GM19452 (cell line): Measurements from ENCODE around the gene RABGAP1.

ENCODE experiments used
- ATAC-seq: cut with Tn5 transposase; IDR thresholded peaks from one replicate; pipeline ENCODE4 v1.9.1; 2021; ENCODE audit not compliant: unreplicated experiment

The RABGAP1 gene

DNA sequence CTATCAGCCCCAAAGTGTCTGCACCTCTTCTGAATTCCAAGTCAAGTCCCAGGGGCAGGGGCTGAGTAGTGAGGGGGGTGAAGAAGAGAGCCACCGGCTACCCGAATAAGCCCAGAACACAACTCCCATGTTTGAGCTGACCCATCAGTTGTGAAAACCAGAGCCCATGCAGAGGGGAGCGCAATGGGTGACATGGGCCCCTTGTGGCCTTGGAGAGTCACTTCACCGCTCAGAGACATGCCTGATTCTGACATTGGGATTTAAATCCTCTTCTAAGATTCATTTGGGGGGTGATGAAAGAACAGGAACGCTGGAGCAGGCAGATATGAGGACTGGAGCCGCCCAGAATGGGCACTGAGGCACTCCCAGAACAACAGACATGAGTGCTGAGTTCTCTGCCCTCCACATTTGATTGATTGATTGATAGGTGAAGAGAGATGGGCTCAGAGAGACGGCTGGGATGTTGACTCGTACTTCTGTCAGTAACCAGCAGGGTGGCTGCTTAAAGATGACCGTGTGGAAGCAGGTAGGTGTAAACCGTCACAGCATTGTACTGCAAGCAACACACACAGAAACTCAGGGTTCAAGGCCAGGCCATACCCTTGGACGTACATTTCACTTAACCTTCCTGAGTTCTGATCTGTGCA, 166.9 kb downstream of the RABGAP1 start:
- no peak for ATAC-seq

DNA sequence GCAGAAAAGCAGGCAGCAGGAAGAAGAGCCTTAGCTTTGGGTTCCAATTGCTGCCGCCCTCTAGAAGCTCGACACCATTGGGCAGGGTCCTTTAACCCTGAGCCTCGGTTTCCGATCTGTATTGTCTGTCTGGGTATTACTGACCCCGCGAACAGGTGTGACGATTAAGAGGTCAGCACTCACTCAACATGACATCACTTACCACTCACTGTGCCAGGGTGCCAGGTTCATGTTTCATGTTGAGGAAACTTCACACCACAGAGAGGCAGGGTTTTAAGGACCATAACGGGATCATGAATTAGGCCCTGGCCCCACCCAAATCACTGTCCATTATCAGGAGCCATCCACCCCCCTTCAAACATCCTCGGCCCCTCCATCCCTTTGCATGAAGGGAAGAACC, 168.2 kb downstream of the RABGAP1 start:
- ATAC-seq, result no peak

- no peak for ATAC-seq
These were observed 168.9 kb downstream of the RABGAP1 start for GRCh38 chr9:123109540-123110279.

- no peak for ATAC-seq
These were observed 170.7 kb downstream of the RABGAP1 start for GRCh38 chr9:123111427-123112014.

DNA sequence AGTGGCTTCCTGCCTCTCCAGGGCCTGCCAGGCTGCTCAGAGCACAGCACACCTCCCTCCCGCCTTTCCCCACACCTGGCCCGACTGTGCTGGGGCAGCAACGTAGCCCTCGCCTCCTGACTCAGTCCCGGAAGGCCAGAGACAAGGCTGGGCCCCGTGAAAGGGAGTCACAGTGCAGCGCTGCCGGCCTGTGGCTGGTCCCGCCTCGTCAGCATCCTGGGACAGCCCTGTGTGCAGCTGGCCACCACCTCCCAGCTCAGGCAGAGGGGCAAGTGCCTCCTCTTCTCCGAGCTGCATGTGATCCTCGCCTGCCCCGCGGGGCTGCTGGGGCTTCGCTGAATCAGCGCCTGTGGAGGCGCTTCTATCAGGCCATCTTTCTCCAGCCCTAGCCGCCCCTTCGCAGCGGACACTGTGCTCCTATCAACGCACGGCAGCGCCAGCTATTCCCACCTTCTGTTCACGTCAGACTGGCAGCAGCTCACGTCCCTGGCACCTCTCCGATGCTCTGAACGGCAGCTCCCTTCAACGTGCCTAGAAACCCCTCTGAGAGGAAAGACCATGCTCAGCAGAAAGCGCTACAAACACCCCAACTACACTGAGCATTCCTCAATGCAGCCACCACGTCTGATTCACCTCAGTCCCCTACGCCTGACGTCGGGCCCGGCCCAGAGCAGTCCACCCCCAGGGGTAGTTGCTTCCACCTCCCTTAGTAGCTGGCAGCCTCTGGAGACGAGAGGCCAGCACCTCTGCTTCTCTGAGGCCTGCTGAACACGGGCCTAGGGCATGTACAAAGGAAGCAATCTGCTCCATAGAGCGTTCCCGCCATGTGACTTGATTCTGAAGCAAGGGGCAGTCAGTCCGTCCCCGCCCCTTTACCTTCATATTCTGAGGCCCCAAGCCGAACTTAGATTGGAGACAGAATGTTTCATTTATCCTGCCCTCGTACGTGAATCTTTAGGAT, 171.5 kb downstream of the RABGAP1 start:
- ATAC-seq, result no peak

GRCh38 chr9:123113185-123113584, 172.4 kb downstream of the RABGAP1 start:
- no peak for ATAC-seq

- no peak for ATAC-seq
These were observed 174.5 kb downstream of the RABGAP1 start for GRCh38 chr9:123115146-123115913.

DNA sequence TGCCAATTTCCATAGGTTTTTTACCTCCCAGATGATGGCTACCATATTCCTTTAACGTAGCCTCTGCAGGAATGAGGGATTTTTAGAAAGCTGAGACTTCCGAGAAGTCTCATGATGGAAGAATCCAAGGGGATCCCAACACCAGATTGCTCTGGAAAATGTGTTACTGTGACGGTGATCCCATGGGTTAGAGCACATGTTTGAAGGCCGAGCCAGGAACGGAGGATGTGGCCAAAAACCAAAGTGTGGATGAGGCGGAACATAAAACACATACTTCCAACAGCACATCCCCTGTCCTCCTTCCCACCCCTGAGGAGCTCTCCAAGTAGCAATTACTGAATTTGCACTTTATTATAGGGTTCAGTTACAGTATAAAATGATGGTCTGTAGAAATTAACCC, 175.2 kb downstream of the RABGAP1 start:
- ATAC-seq, result no peak

GRCh38 chr9:123119566-123119965, 178.7 kb downstream of the RABGAP1 start:
- ATAC-seq, result no peak

- ATAC-seq, result no peak
These were observed 179.3 kb downstream of the RABGAP1 start for GRCh38 chr9:123120131-123120530.

DNA sequence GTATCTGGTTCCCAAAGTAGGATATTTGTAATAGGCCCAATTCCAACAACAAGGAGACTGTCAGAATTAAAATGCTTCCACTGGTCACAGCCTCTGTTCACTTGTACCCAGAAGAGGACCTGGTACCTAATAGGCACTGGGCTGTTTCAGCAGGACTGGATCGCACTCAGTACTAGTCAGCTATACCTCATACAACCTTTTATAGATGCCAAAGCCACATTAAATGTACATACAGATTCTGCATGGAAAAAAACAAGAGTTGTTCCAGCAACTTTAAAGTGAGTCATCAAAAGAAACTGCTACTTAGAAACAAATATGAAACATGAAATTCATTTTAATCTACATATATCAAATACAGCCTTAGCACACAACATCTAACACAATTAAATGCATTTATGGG, 180.1 kb downstream of the RABGAP1 start:
- ATAC-seq, result no peak

DNA sequence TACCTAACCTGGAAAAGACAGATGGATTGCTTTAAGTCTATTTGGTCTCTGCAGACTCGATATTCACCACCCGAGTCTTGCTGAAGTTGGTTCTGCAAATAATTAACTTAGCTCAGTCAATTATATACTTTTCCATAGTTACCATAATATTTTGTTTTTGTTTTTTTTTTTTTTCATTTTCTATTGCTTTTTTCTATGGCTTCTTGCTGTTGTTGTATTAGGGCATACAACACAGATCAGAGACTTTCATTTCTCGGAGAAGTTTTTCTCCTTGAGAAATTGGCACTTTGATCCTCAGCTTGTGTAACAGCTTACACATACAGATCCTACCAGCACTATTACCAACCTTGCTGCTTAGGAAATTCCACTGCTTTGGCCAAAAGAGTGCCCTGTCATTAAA, 180.6 kb downstream of the RABGAP1 start:
- ATAC-seq, result no peak

GRCh38 chr9:123127512-123128075, 186.8 kb downstream of the RABGAP1 start:
- no peak for ATAC-seq

- no peak for ATAC-seq
These were observed 187.8 kb downstream of the RABGAP1 start for GRCh38 chr9:123128591-123128990.

- ATAC-seq, result no peak
These were observed 188.6 kb downstream of the RABGAP1 start for GRCh38 chr9:123129423-123129822.

- no peak for ATAC-seq
These were observed 190.4 kb downstream of the RABGAP1 start for GRCh38 chr9:123131258-123131657.

DNA sequence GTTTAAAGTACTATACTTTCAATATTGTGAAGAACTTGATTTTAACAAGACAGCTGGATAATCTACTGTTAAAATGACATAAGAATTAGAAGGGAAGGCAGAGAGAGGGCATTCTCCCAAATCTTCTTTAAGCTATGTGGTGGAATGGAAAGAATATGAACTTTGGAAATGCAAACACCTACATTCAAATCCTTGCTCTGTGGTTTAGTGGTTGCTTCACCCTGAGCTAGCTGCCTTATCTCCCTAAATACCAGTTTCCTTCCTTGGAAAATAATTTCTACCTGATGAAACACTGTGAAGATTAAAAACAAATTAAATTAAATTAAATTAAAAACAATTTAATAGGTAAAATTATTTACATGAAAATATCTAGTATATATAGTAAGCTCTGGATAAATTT, 191.2 kb downstream of the RABGAP1 start:
- no peak for ATAC-seq

DNA sequence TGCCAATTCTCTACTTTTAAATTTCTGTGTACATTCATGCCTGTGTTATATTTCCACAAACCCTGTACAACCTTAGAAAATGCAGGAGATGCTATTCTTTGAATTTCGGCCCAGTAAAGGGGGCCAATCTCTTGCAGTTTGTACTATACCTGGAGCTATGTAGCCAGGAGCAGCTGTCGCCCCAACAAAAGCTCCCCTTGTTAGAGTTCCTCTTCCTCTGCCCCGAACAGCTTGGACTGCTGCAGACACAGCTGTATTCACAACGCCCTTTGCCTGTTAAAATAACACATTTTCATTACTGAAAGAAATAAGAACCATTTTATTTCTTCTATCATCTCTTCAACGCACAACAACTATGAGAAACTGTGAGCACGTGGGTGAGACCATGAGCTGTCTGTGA, 191.9 kb downstream of the RABGAP1 start:
- ATAC-seq, result no peak

GRCh38 chr9:123135430-123135829, 194.6 kb downstream of the RABGAP1 start:
- no peak for ATAC-seq

DNA sequence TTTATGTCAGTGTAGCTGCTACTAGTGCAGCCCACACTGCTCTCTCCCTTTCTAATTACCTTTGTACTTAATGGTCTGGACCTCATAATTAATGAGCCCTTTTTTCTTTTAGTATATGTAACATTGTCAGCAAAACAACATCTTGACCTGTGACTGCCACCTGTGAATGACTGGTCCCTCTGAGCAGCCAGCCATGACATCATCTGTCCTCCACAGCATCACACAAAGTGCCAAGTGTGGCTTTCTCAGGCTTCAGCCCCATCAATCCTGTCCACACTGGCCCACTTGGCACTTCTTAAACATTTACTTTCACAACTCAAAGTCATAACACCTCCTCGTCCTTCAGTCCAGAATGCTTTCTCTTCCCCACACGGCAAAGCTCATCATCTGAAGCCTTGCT, 197.3 kb downstream of the RABGAP1 start:
- ATAC-seq, result no peak
